Breast epithelium (tissue), 4 donors: Measurements from ENCODE around the gene CYP21A2. TPM values are rescaled to one million over a fixed set of nuclear protein-coding genes. Genes with fewer than 3 reads are reported as not detected.
A peak's percentile ranks its signal among the peaks of the same experiment; 100 is the strongest.
"Not testable (repeated sequence)": the region's sequence is repeated elsewhere in the genome, so short reads cannot be mapped to it uniquely, and the experiment has no call there.

Experiments
- DNase-seq, 2 donors: peaks; one replicate each; pipeline ENCODE4 v3.0.0-alpha.2; 2019; ENCODE audit warnings: low spot score in 2 of 2
- H3K27ac ChIP-seq, 2 donors: fragments of 200-600 bp; sonication (generic) in 1 of 2; one replicate each; pipeline ENCODE4 v1.5.1; 2016 to 2019; ENCODE audit warnings: mild to moderate bottlenecking in 1 of 2
- H3K27me3 ChIP-seq, 2 donors: fragments of 200-600 bp; sonication (generic) in 1 of 2; one replicate each; pipeline versions ENCODE4 v1.5.1 to v1.6.0; 2017 to 2019; ENCODE audit warnings: control low read depth in 1 of 2, mild to moderate bottlenecking in 1 of 2
- H3K36me3 ChIP-seq: fragments of 200-600 bp; one replicate; pipeline ENCODE4 v1.5.1; 2019
- H3K4me1 ChIP-seq, 2 donors: fragments of 200-600 bp; sonication (generic); one replicate each; pipeline ENCODE4 v1.5.1; 2016 to 2019; ENCODE audit warnings: control low read depth in 1 of 2
- H3K4me3 ChIP-seq, 3 donors: fragments of 200-600 bp; sonication (generic); 1 replicate in 2 of 3; 2 replicates in 1 of 3; pipeline ENCODE4 v1.5.1; 2016 to 2019; ENCODE audit warnings: mild to moderate bottlenecking in 3 of 3, moderate library complexity in 2 of 3
- H3K9me3 ChIP-seq, 2 donors: fragments of 200-600 bp; sonication (generic) in 1 of 2; one replicate each; pipeline ENCODE4 v1.5.1; 2016 to 2019; ENCODE audit warnings: control low read depth in 1 of 2
- POLR2A ChIP-seq: fragments of 450-650 bp; IDR thresholded peaks from one replicate; pipeline ENCODE4 v1.6.1; 2016; ENCODE audit warnings: antibody characterized with exemption, mild to moderate bottlenecking, moderate library complexity
- POLR2AphosphoS5 ChIP-seq, 3 donors: sonication (generic); formaldehyde crosslinking; IDR thresholded peaks; one replicate each; pipeline ENCODE4 v1.6.1; 2017; ENCODE audit warnings: antibody characterized with exemption in 3 of 3
- intact Hi-C: fragments of 100-400 bp; cut with DNase I; formaldehyde crosslinking; loops from one replicate; pipeline ENCODE4 v1.15.1; 2023; ENCODE audit warnings: low total_unique reads
- total RNA-seq, 3 donors: library from RNA; depleted of rRNA; stranded (reverse); fragments of >200 nt; gene quantifications; one replicate each; pipeline ENCODE4 v1.1.0, GENCODE V29; 2016
- TF ChIP-seq, protein P1 (sequence below), 3 donors: fragments of 450-650 bp; IDR thresholded peaks; one replicate each; pipeline ENCODE4 v1.5.1; 2016 to 2017; ENCODE audit warnings: antibody characterized with exemption in 3 of 3, mild to moderate bottlenecking in 3 of 3, moderate library complexity in 3 of 3

Gene CYP21A2
- total RNA-seq, 3 donors from 2014 or later: 1.6 to 14.1 TPM; not detected in 1

- Histone ChIP-seq H3K4me3 (no peak overlapping the region), H3K9me3 (no peaks in the 10 kb centered on the region), H3K36me3 (no peaks in the 10 kb centered on the region), H3K4me1 (no peaks in the 10 kb centered on the region), H3K27ac (peak overlapping the region in 1 of 2 donors; percentile 43), H3K27me3 (no peaks in the 10 kb centered on the region)
- DNase-seq: no peak
- no peak for TF ChIP-seq POLR2A
- TF ChIP-seq, protein P1, sequence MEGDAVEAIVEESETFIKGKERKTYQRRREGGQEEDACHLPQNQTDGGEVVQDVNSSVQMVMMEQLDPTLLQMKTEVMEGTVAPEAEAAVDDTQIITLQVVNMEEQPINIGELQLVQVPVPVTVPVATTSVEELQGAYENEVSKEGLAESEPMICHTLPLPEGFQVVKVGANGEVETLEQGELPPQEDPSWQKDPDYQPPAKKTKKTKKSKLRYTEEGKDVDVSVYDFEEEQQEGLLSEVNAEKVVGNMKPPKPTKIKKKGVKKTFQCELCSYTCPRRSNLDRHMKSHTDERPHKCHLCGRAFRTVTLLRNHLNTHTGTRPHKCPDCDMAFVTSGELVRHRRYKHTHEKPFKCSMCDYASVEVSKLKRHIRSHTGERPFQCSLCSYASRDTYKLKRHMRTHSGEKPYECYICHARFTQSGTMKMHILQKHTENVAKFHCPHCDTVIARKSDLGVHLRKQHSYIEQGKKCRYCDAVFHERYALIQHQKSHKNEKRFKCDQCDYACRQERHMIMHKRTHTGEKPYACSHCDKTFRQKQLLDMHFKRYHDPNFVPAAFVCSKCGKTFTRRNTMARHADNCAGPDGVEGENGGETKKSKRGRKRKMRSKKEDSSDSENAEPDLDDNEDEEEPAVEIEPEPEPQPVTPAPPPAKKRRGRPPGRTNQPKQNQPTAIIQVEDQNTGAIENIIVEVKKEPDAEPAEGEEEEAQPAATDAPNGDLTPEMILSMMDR (IDR thresholded peaks at IDR 0.05): no peak
- no peak for TF ChIP-seq POLR2AphosphoS5 (IDR thresholded peaks at IDR 0.05)
- intact Hi-C loops: no loop called here
Measured at GRCh38 chr6:32056254-32056653, 18.0 kb downstream of the CYP21A2 start.

DNA sequence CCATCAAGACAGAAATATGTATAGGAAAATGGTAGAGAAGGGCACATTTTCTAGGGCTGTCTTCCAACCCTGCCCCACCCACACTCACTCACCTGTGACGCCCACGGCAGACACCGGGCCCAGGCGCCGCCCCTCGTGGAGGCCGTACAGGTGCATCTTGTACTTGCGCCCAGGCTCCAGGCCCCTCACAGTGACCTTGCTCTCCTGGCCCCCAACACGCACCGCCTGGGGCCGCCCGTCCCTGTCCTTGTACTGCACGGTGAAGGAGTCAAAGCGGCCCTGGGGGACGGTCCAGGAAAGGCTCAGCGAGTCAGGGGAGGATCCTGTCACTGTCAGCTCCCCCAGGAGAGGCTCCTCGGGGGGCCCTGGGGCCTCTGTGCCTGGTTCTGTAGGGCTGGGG lies 19.8 kb downstream of the CYP21A2 start:
- no peaks in the 10 kb centered on the region for H3K27me3 ChIP-seq
- H3K9me3 ChIP-seq: no peaks in the 10 kb centered on the region
- no peak for DNase-seq
- no peak overlapping the region for H3K4me3 ChIP-seq
- peak overlapping the region in 1 of 2 donors; percentile 19 for H3K27ac ChIP-seq
- H3K4me1 ChIP-seq: no peaks in the 10 kb centered on the region
- no peaks in the 10 kb centered on the region for H3K36me3 ChIP-seq
- intact Hi-C loops: no loop called here
- TF ChIP-seq POLR2A (no peak), POLR2AphosphoS5 (IDR thresholded peaks at IDR 0.05) (no peak)
- TF ChIP-seq, protein P1 (IDR thresholded peaks at IDR 0.05): no peak

- H3K4me1 ChIP-seq: no peaks in the 10 kb centered on the region
- no peak overlapping the region for H3K4me3 ChIP-seq
- TF ChIP-seq, protein P1 (IDR thresholded peaks at IDR 0.05): no peak
- TF ChIP-seq POLR2A: no peak
- no peak for TF ChIP-seq POLR2AphosphoS5 (IDR thresholded peaks at IDR 0.05)
- H3K36me3 ChIP-seq: no peaks in the 10 kb centered on the region
- H3K27ac ChIP-seq: peak overlapping the region in 1 of 2 donors; percentile 19
- intact Hi-C loops: no loop called here
- no peaks in the 10 kb centered on the region for H3K27me3 ChIP-seq
- no peak for DNase-seq
- no peaks in the 10 kb centered on the region for H3K9me3 ChIP-seq
Measured at GRCh38 chr6:32058511-32058963, 20.3 kb downstream of the CYP21A2 start.

- TF ChIP-seq, protein P1 (IDR thresholded peaks at IDR 0.05): no peak
- no peak for TF ChIP-seq POLR2A
- no peak for TF ChIP-seq POLR2AphosphoS5 (IDR thresholded peaks at IDR 0.05)
- no peak overlapping the region for H3K4me3 ChIP-seq
- H3K36me3 ChIP-seq: no peaks in the 10 kb centered on the region
- no peaks in the 10 kb centered on the region for H3K27me3 ChIP-seq
- no peaks in the 10 kb centered on the region for H3K9me3 ChIP-seq
- intact Hi-C loops: no loop called here
- DNase-seq: no peak
- peak overlapping the region in 1 of 2 donors; percentile 19 for H3K27ac ChIP-seq
- H3K4me1 ChIP-seq: no peaks in the 10 kb centered on the region
Measured at GRCh38 chr6:32060966-32061655, 22.9 kb downstream of the CYP21A2 start.

GRCh38 chr6:32064706-32065105 lies 26.5 kb downstream of the CYP21A2 start:
- TF ChIP-seq, protein P1 (IDR thresholded peaks at IDR 0.05): no peak
- TF ChIP-seq POLR2A (no peak), POLR2AphosphoS5 (IDR thresholded peaks at IDR 0.05) (no peak)
- intact Hi-C loops: no loop called here
- Histone ChIP-seq H3K4me3 (no peak overlapping the region), H3K36me3 (no peaks in the 10 kb centered on the region), H3K27ac (no peak overlapping the region), H3K27me3 (no peaks in the 10 kb centered on the region), H3K4me1 (no peaks in the 10 kb centered on the region), H3K9me3 (no peaks in the 10 kb centered on the region)
- no peak for DNase-seq

- H3K4me3 ChIP-seq, H3K9me3 ChIP-seq, H3K36me3 ChIP-seq, H3K27ac ChIP-seq, H3K27me3 ChIP-seq, DNase-seq, intact Hi-C loops, H3K4me1 ChIP-seq: not testable (repeated sequence)
Measured at GRCh38 chr6:32067521-32067920, 29.3 kb downstream of the CYP21A2 start.

DNA sequence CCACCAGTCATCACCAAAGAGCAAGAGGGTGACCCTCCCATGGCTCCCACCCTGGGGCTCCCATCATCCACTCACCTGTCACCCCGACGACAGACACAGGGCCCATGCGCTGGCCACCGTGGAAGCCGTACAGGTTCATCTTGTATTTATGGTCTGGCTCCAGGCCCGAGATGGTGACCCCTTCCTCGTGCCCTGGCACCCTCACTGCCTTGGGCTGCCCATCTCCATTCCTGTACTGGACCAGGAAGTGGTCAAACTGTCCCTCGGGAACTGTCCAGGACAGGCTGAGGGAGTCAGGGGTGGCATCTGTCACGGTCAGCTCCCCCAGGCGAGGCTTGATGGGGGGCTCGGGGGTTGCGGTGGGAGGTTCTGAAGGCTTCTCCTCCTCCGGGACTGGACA lies 30.1 kb downstream of the CYP21A2 start:
- H3K36me3 ChIP-seq, DNase-seq, H3K9me3 ChIP-seq, H3K4me3 ChIP-seq, intact Hi-C loops, H3K27me3 ChIP-seq, H3K4me1 ChIP-seq: not testable (repeated sequence)
- H3K27ac ChIP-seq: peak overlapping the region in 1 of 2 donors; percentile 58
